SW 1271 (cell line): ENCODE measurements around the gene TMEM98.
"Not testable (repeated sequence)": the region's sequence is repeated elsewhere in the genome, so short reads cannot be mapped to it uniquely, and the experiment has no call there.

Source experiments
- DNase-seq, 2 experiments: peaks; one replicate each; lab custom pipeline; 2025; lab: John Stamatoyannopoulos, UW

TMEM98 gene

GRCh38 chr17:32927724-32928585, at the start of gene TMEM98:
Gene TMEM98 (plus strand): TSS chr17:32928153. CDS start chr17:32931529, 3,376 bp downstream.
- DNase-seq = no peak

DNA sequence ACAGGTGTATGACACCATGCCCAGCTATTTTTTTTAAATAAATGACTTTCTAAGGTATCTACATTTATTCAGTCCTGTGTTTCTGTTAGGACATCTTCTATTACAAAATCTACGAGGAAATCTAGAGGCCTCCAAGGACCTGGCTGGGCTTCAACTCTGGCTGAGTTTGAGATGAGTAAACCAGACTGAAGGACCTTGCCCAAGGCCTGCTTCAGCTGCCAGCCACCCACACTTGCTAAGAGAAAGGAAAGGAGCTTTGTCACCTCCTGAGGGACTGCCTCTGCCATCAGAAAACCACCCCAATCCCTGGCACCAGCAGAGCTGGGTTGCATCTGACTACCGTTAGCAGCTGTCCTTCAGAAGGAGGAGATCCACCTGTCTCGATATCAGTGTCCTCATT, 49.7 kb upstream of the TMEM98 start:
- DNase-seq = no peak

DNA sequence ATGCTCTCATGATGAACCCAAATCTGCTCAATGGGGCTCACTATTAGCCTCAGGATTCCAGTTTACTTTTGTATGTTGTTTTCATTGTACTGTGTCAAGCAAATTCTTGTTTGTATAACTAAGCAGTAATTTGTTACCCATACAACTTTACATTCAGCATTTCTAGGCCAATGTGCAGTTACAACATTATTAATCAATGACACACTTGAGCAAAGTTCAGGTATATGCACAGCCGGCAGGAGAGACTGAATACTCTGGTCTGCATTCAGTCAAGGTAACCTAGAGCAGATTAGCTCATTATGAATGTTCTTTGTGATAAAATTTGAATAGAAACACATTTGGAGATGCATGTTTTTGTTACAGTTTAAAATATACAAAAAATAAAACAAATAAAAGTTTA, 48.8 kb upstream of the TMEM98 start:
- DNase-seq = no peak

GRCh38 chr17:32880671-32881453, 47.1 kb upstream of the TMEM98 start:
- DNase-seq = no peak

GRCh38 chr17:32882029-32882428, 45.9 kb upstream of the TMEM98 start:
- no peak for DNase-seq

- no peak for DNase-seq
Measured at GRCh38 chr17:32882734-32883133, 45.2 kb upstream of the TMEM98 start.

DNA sequence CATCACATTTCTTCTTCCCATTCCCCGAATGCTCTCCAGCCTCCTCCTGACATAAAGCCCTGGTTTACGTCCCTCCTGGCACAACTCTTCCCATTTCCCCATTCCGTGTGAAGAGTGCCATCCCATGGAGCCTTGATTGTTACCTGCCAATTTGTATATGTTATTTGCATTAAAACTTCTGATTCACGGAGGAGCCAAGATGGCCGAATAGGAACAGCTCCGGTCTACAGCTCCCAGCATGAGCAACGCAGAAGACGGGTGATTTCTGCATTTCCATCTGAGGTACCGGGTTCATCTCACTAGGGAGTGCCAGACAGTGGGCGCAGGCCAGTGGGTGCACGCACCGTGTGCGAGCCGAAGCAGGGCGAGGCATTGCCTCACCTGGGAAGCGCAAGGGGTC, 41.0 kb upstream of the TMEM98 start:
- not testable (repeated sequence) for DNase-seq

DNA sequence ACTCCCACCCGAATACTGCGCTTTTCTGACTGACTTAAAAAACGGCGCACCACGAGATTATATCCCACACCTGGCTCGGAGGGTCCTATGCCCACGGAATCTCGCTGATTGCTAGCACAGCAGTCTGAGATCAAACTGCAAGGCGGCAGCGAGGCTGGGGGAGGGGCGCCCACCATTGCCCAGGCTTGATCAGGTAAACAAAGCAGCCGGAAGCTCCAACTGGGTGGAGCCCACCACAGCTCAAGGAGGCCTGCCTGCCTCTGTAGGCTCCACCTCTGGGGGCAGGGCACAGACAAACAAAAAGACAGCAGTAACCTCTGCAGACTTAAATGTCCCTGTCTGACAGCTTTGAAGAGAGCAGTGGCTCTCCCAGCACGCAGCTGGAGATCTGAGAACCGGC, 40.5 kb upstream of the TMEM98 start:
- DNase-seq = not testable (repeated sequence)

GRCh38 chr17:32894245-32894644, 33.7 kb upstream of the TMEM98 start:
- peak; percentile 9 to 57 for DNase-seq

- no peak for DNase-seq
Measured at GRCh38 chr17:32896647-32897258, 31.2 kb upstream of the TMEM98 start.

DNA sequence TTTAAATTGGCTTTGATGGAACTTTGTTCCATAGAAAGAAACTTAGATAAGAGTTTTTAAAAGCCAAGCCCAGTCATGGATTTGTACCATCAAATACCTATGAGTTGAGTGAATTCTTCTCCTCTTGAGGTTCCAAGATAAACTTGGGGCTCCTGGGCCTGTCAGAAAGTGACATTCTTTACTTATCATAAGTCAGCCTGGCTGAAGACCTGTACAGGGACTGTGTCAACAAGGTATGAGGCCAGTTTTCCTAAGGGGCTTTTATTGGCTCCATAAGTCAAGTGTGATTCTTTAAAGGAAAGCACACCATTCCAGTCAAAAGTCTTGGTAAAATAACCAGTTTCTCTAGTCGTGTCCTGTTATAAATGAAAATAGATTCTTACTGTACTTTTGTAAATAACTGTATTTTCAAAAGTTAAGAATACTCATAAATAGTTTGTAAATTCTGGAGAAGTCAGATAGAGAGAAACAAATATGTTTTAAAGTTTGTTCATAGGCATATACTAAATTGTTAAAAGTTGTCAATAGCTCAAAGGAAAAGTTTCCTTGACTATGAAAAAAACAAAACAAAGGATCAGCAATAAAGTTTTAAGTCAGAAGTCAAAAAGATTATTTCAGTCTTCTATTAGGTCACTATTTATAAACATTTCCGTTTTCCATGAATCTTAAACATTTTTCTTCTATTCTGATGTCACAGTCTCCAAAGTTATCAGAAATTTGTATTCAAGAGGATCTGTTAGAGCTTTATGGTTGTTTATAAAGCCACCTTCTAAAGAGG, 28.5 kb upstream of the TMEM98 start:
- no peak for DNase-seq

DNA sequence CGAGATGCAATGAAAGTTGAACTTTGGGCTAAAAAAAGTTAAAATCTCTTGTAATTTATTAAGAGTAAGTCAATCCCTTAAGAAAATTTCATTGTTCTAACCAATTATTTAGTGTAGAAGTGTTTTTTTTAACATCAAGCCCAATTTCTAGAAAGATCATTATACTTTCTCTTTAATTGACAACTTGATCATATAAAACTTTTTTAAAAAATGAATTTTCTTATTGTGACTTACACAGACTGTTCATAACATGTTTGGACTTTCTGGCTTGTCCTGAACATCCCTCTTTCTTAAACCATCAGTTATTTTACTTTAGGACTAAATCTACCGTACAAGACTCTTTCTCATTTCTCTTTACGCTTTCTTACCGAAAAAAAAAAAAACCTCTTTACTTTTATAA, 26.2 kb upstream of the TMEM98 start:
- DNase-seq = no peak

DNA sequence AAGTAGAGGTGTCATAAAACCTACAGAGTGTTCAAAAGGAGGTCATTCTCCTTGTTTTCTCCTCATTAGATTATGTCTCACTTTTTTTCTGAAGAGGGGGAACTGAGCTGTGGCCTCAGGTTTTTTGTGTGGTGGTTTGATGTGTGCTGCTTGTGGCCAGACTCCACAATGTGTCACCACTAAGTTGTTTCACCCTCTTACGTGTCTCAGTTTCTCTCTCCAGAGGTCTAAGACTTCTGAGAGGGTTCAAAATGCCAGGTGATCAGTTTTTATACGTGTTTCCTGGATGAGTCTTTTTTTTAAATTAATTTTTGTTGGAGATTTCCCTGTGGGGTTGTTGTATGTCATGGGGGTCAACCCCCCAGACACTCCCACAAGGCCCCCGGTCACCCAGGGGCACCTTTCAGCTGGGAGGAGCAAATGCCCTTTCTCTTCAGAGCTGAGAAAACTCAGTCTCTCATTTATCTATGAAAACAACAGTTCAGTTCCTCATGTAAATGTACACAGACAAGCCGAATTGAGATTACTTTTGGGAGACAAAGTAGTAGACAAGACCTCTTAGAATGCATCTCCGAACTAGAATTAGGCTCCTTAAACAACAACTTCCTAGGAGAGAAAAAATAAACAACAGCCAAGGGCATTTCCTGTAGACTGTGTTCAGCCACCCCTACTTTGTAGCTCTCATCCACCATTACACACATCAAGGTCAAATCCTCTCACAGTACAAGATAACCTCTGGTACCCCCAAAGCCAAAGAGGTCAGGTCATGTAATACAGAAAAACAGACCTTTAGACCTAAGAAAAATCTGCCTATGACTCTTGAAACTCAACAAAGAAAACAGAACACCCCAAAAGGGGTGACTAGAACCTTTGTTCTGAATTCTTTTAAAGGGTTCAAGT, 23.9 kb upstream of the TMEM98 start:
- DNase-seq = no peak

DNA sequence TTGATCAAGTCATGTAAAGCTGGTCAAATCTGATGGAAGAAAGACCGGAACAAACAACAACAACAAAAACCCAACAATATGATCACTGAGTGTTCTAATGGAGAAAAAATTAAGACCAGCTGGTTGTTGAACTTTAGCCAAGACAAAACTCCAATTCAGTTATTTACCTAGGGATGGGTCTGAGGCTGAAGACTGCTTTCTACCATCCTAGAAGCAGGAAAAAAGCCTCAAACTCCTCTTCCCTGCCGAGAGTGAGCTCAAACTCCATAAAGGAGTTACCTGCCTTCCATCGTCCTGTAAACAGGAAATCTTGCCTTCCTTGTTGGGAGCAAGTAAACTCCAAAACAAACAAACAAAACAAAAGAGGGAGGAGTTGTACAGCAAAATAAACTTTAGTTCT, 23.1 kb upstream of the TMEM98 start:
- no peak for DNase-seq

- DNase-seq = no peak
Measured at GRCh38 chr17:32907583-32907982, 20.4 kb upstream of the TMEM98 start.

- DNase-seq = peak; percentile 17 to 63
Measured at GRCh38 chr17:32909787-32910369, 18.1 kb upstream of the TMEM98 start.

DNA sequence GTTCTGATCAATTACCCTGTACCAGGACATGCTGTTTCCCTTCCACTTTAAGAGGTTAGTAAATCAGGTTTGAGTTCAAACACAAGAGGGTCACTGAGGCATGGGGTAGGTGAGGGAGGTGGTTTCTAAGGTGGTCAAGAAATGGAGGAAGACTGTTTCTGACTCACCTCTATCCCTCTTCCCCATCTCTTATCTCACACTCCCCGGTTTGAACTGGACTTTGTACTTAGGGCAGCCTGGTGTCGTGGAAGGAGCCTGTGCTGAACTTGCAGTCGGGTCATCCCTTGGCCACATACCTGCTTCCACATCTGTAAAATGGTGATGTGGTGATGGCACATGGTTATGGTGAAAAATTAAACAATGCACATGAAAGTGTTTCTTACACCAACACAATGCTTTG, 17.2 kb upstream of the TMEM98 start:
- no peak for DNase-seq

GRCh38 chr17:32912218-32912897, 15.6 kb upstream of the TMEM98 start:
- no peak for DNase-seq

DNA sequence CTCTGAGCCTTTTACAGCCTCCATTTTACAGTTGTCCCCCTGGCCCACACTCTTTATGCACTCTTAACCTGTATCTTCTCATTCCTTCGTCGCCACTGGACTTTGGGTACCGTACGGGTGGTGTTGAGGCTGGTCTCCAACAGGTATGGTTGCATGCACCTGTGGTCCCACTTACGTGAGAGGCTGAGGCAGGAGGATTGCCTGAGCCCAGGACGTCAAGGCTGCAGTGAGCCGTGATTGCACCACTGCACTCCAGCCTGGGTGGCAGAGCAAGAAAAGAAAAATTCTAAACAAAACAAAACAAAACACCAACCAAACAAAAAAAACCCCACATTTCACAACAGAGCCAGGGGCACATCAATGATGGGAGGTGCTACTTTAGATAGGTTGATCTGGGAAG, 14.4 kb upstream of the TMEM98 start:
- no peak for DNase-seq

- no peak for DNase-seq
Measured at GRCh38 chr17:32914181-32914580, 13.8 kb upstream of the TMEM98 start.
